ENCODE data around the gene DOCK7. TPM values are rescaled to one million over a fixed set of nuclear protein-coding genes. Genes with fewer than 3 reads are reported as not detected.

Gene DOCK7
- total RNA-seq, 1 experiment from 2014 or later: 70.1 TPM

DNA sequence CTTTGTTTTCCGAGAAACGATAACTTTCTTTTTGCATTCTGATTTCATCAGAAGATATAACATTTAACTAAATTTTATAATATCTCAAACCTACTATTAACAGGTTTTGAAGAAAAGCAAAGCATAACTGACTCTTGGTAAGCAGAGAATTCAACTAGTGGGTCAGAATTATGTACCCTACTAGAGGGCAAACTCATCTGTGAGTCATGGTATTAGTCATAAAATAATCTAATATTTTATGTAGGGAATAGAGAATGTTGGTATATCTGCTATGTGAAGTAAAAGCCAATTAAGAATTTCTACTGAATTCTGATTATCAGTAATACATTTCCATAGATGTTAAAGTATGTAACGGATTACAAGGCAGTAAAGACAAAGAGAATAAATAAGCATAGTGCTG is 194.5 kb downstream of the DOCK7 start:
- BruUV-seq (replicated peaks): no TSS peak
- H3K4me3 ChIP-seq (ENCODE audit: low read length): no peak overlapping the region
- H4K20me1 ChIP-seq (ENCODE audit: low read length): no peaks in the 10 kb centered on the region
- peak; percentile 100 for ATAC-seq
- H3K36me3 ChIP-seq (ENCODE audit: low read depth, low read length): peaks cover 2% of the 10 kb centered on the region; the same call in 1 of the 2 replicates
- intact Hi-C loops (cut with micrococcal nuclease): no loop called here
- TF ChIP-seq EZH2phosphoT487 (IDR thresholded peaks at IDR 0.05; ENCODE audit: borderline replicate concordance, low read length): no peak
- TF ChIP-seq EZH2 (IDR thresholded peaks at IDR 0.05; ENCODE audit: low read length, unreplicated experiment): no peak
- TF ChIP-seq CTCF (conservative IDR thresholded peaks at IDR 0.05; ENCODE audit: low read depth, low read length): no peak
- H3K4me1 ChIP-seq (ENCODE audit: insufficient read depth, low read length): peaks cover 14% of the 10 kb centered on the region
- ChIA-PET POLR2A (ENCODE audit: unreplicated experiment) (no interaction called here), CTCF (no interaction called here)
- peak; percentile 73 for DNase-seq
- no peak overlapping the region for H3K27ac ChIP-seq (ENCODE audit: low read length)
- no peak overlapping the region for H2AFZ ChIP-seq (ENCODE audit: low read length)
- H3K9me3 ChIP-seq (ENCODE audit: low read length): no peaks in the 10 kb centered on the region
- H3K79me2 ChIP-seq (ENCODE audit: low read length): no peaks in the 10 kb centered on the region
- H3K27me3 ChIP-seq (ENCODE audit: low read length): no peaks in the 10 kb centered on the region
- H3K9me2 ChIP-seq (replicated peaks; ENCODE audit: low read length): no peaks in the 10 kb centered on the region
- no peak overlapping the region for H3K9ac ChIP-seq (ENCODE audit: low read length)
- 0 out of 2 replicates have a peak overlapping the region, but pooled peaks have one; percentile 9 for H3K4me2 ChIP-seq (ENCODE audit: low read length)
- H3F3A ChIP-seq (ENCODE audit: low read length, unreplicated experiment): no peaks in the 10 kb centered on the region

DNA sequence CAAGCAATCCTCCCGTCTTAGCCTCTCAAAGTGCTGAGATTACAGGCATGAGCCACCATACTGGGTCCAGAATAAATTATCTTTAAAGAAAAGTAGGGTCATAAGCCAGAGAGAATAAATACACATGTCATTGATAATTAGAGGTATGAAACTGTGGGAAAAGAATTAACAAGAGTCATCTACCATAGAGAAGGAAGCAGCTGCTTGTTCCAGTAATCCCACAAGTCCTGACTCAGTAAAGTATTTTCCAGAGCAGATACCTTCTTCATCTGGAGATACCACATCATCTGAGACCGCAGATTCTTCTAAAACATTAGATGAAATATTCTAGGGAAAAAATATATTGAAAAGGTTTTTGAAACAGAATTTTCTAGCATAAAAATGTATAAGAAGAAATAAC is 195.7 kb downstream of the DOCK7 start:
- Histone ChIP-seq H3K27ac (ENCODE audit: low read length) (no peak overlapping the region), H3K27me3 (ENCODE audit: low read length) (no peaks in the 10 kb centered on the region), H3K4me2 (ENCODE audit: low read length) (no peak overlapping the region), H3K79me2 (ENCODE audit: low read length) (no peaks in the 10 kb centered on the region), H4K20me1 (ENCODE audit: low read length) (no peaks in the 10 kb centered on the region), H3F3A (ENCODE audit: low read length, unreplicated experiment) (no peaks in the 10 kb centered on the region), H3K4me3 (ENCODE audit: low read length) (no peak overlapping the region), H2AFZ (ENCODE audit: low read length) (no peak overlapping the region), H3K9me3 (ENCODE audit: low read length) (no peaks in the 10 kb centered on the region), H3K4me1 (ENCODE audit: insufficient read depth, low read length) (peaks cover 14% of the 10 kb centered on the region), H3K36me3 (ENCODE audit: low read depth, low read length) (peaks cover 4% of the 10 kb centered on the region; the same call in 1 of the 2 replicates), H3K9me2 (replicated peaks; ENCODE audit: low read length) (no peaks in the 10 kb centered on the region), H3K9ac (ENCODE audit: low read length) (no peak overlapping the region)
- DNase-seq (no peak), ATAC-seq (no peak)
- ChIA-PET CTCF (no interaction called here), POLR2A (ENCODE audit: unreplicated experiment) (no interaction called here)
- intact Hi-C loops (cut with micrococcal nuclease): no loop called here
- TF ChIP-seq EZH2 (IDR thresholded peaks at IDR 0.05; ENCODE audit: low read length, unreplicated experiment): no peak
- TF ChIP-seq EZH2phosphoT487 (IDR thresholded peaks at IDR 0.05; ENCODE audit: borderline replicate concordance, low read length): no peak
- no peak for TF ChIP-seq CTCF (conservative IDR thresholded peaks at IDR 0.05; ENCODE audit: low read depth, low read length)
- no TSS peak for BruUV-seq (replicated peaks)

DNA sequence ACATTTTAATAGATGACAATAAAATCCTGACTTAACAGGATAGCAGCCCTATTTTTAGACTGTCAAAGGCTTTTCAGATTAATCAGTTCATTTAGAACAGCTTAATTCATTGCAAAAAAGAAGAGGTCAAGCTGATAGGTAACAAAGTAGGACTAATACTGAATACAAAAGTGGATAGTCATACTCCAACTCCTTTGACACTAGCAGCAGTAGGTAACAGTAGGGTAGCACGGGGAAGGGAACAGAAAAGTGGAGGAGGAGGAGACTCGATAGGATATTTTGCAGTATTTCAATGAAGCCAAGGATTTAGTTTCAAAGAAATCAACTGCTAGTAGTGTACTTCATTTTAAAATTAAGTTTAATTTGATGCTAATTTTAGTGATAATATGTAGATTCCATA is 200.2 kb downstream of the DOCK7 start:
- H3K36me3 ChIP-seq (ENCODE audit: low read depth, low read length): peaks cover 7% of the 10 kb centered on the region; the same call in 1 of the 2 replicates
- H3K4me2 ChIP-seq (ENCODE audit: low read length): no peak overlapping the region
- H2AFZ ChIP-seq (ENCODE audit: low read length): no peak overlapping the region
- H3K9me2 ChIP-seq (replicated peaks; ENCODE audit: low read length): no peaks in the 10 kb centered on the region
- H3K4me1 ChIP-seq (ENCODE audit: insufficient read depth, low read length): no peaks in the 10 kb centered on the region
- no peaks in the 10 kb centered on the region for H3F3A ChIP-seq (ENCODE audit: low read length, unreplicated experiment)
- ATAC-seq (no peak), DNase-seq (no peak)
- H3K9ac ChIP-seq (ENCODE audit: low read length): no peak overlapping the region
- H3K27ac ChIP-seq (ENCODE audit: low read length): no peak overlapping the region
- no peaks in the 10 kb centered on the region for H3K9me3 ChIP-seq (ENCODE audit: low read length)
- intact Hi-C loops (cut with micrococcal nuclease): no loop called here
- no TSS peak for BruUV-seq (replicated peaks)
- no peak overlapping the region for H3K4me3 ChIP-seq (ENCODE audit: low read length)
- no peaks in the 10 kb centered on the region for H3K27me3 ChIP-seq (ENCODE audit: low read length)
- H4K20me1 ChIP-seq (ENCODE audit: low read length): no peaks in the 10 kb centered on the region
- TF ChIP-seq CTCF (conservative IDR thresholded peaks at IDR 0.05; ENCODE audit: low read depth, low read length) (no peak), EZH2phosphoT487 (IDR thresholded peaks at IDR 0.05; ENCODE audit: borderline replicate concordance, low read length) (no peak), EZH2 (IDR thresholded peaks at IDR 0.05; ENCODE audit: low read length, unreplicated experiment) (no peak)
- CTCF ChIA-PET: no interaction called here
- H3K79me2 ChIP-seq (ENCODE audit: low read length): no peaks in the 10 kb centered on the region
- POLR2A ChIA-PET (ENCODE audit: unreplicated experiment): no interaction called here
